NB4 (cell line): Measurements from ENCODE around the gene CDH4.

Experiments used
- CTCF ChIP-seq: IDR thresholded peaks from one replicate; pipeline ENCODE4 v1.5.1; 2012; ENCODE audit warnings: low read depth, low read length
- POLR2A ChIP-seq: IDR thresholded peaks from 2 replicates; pipeline ENCODE4 v1.6.1; 2011; ENCODE audit warnings: mild to moderate bottlenecking; ENCODE audit not compliant: insufficient read length; ENCODE audit errors: extremely low read depth

GRCh38 chr20:61324906-61325305 lies 72.8 kb downstream of the CDH4 start:
- TF ChIP-seq CTCF (no peak), POLR2A (no peak)
